Measurements from ENCODE around the gene QSOX2.

Gene QSOX2

GRCh38 chr9:136163248-136163850 is 82.3 kb downstream of the QSOX2 start:
- H3K27ac ChIP-seq (ENCODE audit: low read length) = no peak overlapping the region
- no peak overlapping the region for H3K4me2 ChIP-seq (ENCODE audit: low read depth, low read length)
- H3K9me2 ChIP-seq (replicated peaks; ENCODE audit: insufficient read depth, low read length) = no peaks in the 10 kb centered on the region
- no peaks in the 10 kb centered on the region for H4K20me1 ChIP-seq (ENCODE audit: insufficient read depth, low read length)
- H3K79me2 ChIP-seq (ENCODE audit: low read length) = no peaks in the 10 kb centered on the region
- no peak for DNase-seq
- H3K9me3 ChIP-seq (replicated peaks; ENCODE audit: insufficient read depth, low read length) = no peaks in the 10 kb centered on the region
- H3K9ac ChIP-seq (ENCODE audit: low read length) = no peak overlapping the region
- no peak overlapping the region for H3K4me3 ChIP-seq (ENCODE audit: low read length)
- no peaks in the 10 kb centered on the region for H3F3A ChIP-seq (ENCODE audit: insufficient read depth, low read length)
- no peak overlapping the region for H2AFZ ChIP-seq (ENCODE audit: low read length)
- H3K4me1 ChIP-seq (ENCODE audit: low read length) = no peaks in the 10 kb centered on the region
- TF ChIP-seq EZH2phosphoT487 (IDR thresholded peaks at IDR 0.05; ENCODE audit: low read length) = no peak
- TF ChIP-seq CTCF (IDR thresholded peaks at IDR 0.05; ENCODE audit: low read length) = no peak
- TF ChIP-seq EZH2 (optimal IDR thresholded peaks at IDR 0.05; ENCODE audit: low read depth, low read length) = no peak
- peaks cover 53% of the 10 kb centered on the region for H3K27me3 ChIP-seq (replicated peaks; ENCODE audit: insufficient read depth, low read length)
- H3K36me3 ChIP-seq (replicated peaks; ENCODE audit: insufficient read depth, low read length) = no peaks in the 10 kb centered on the region

GRCh38 chr9:136160995-136161610 is 84.5 kb downstream of the QSOX2 start:
- Histone ChIP-seq H3F3A (ENCODE audit: insufficient read depth, low read length) (no peaks in the 10 kb centered on the region), H3K27ac (ENCODE audit: low read length) (no peak overlapping the region), H3K4me2 (ENCODE audit: low read depth, low read length) (no peak overlapping the region), H3K4me1 (ENCODE audit: low read length) (no peaks in the 10 kb centered on the region), H2AFZ (ENCODE audit: low read length) (no peak overlapping the region), H3K4me3 (ENCODE audit: low read length) (no peak overlapping the region), H3K9me3 (replicated peaks; ENCODE audit: insufficient read depth, low read length) (no peaks in the 10 kb centered on the region), H3K27me3 (replicated peaks; ENCODE audit: insufficient read depth, low read length) (peaks cover 61% of the 10 kb centered on the region), H3K36me3 (replicated peaks; ENCODE audit: insufficient read depth, low read length) (no peaks in the 10 kb centered on the region), H3K9me2 (replicated peaks; ENCODE audit: insufficient read depth, low read length) (no peaks in the 10 kb centered on the region), H4K20me1 (ENCODE audit: insufficient read depth, low read length) (no peaks in the 10 kb centered on the region), H3K79me2 (ENCODE audit: low read length) (no peaks in the 10 kb centered on the region), H3K9ac (ENCODE audit: low read length) (no peak overlapping the region)
- TF ChIP-seq CTCF (IDR thresholded peaks at IDR 0.05; ENCODE audit: low read length) (no peak), EZH2phosphoT487 (IDR thresholded peaks at IDR 0.05; ENCODE audit: low read length) (no peak)
- no peak for DNase-seq

GRCh38 chr9:136160381-136160841 is 85.2 kb downstream of the QSOX2 start:
- Histone ChIP-seq H3F3A (ENCODE audit: insufficient read depth, low read length) (no peaks in the 10 kb centered on the region), H3K9me3 (replicated peaks; ENCODE audit: insufficient read depth, low read length) (no peaks in the 10 kb centered on the region), H3K79me2 (ENCODE audit: low read length) (no peaks in the 10 kb centered on the region), H3K9me2 (replicated peaks; ENCODE audit: insufficient read depth, low read length) (no peaks in the 10 kb centered on the region), H3K4me2 (ENCODE audit: low read depth, low read length) (no peak overlapping the region), H4K20me1 (ENCODE audit: insufficient read depth, low read length) (no peaks in the 10 kb centered on the region), H3K27me3 (replicated peaks; ENCODE audit: insufficient read depth, low read length) (peaks cover 68% of the 10 kb centered on the region), H3K27ac (ENCODE audit: low read length) (no peak overlapping the region), H3K9ac (ENCODE audit: low read length) (no peak overlapping the region), H3K36me3 (replicated peaks; ENCODE audit: insufficient read depth, low read length) (no peaks in the 10 kb centered on the region), H3K4me1 (ENCODE audit: low read length) (no peaks in the 10 kb centered on the region), H2AFZ (ENCODE audit: low read length) (no peak overlapping the region), H3K4me3 (ENCODE audit: low read length) (no peak overlapping the region)
- DNase-seq = no peak
- TF ChIP-seq CTCF (IDR thresholded peaks at IDR 0.05; ENCODE audit: low read length) = no peak
- TF ChIP-seq EZH2 (optimal IDR thresholded peaks at IDR 0.05; ENCODE audit: low read depth, low read length) = no peak
- no peak for TF ChIP-seq EZH2phosphoT487 (IDR thresholded peaks at IDR 0.05; ENCODE audit: low read length)
